Measurements from ENCODE around the gene CASP2. TPM values are rescaled to one million over a fixed set of nuclear protein-coding genes. Genes with fewer than 3 reads are reported as not detected.
A peak's percentile ranks its signal among the peaks of the same experiment; 100 is the strongest.

The CASP2 gene
- total RNA-seq, 1 experiment from 2014 or later, result 65.3 TPM

DNA sequence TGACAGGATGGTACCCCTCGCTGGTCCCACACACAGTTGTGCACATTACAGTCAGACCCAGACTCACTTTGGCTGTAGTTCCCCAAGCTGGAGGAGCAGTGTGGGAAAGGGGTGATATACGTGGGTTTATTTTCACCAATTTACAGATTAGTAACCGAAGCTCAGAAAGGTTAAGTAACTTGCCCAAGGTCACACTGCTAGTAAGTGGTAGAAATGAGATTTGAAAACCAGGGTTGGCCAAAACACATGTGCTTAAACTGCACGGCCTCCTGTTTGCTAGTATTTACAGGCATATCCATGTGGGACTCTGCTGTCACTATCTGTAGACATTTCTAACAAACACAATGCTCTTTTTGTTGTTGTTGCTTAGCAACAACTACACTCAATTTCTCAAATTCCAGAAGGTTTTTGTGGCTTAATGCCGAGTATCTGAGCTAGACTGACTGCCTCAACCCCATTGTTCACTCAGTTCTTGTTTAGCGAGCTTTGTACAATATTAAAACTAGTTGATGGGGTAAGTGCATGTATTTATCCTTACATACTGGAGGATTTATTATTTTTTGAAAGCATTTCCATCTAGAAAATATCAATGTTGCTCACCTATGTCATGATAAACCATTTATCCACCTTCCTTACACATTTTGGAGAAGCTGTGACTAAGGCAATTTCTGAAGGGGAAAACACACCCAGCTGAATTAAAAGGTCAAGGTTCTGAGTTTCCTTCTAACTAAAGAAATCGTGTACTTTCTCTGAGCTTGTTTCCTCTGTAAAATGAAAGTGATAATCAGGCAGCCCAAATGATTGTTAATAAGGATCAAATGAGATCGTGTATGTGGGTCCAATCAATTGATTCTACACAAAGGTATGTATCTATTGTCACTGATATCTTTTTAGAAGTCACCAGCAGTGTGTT is 8.7 kb upstream of the CASP2 start:
- Histone ChIP-seq H3K4me1 (ENCODE audit: insufficient read depth, low read length) (peaks cover 2% of the 10 kb centered on the region; the same call in 1 of the 2 replicates), H3K79me2 (ENCODE audit: insufficient read depth, low read length) (no peaks in the 10 kb centered on the region), H4K8ac (replicated peaks; ENCODE audit: insufficient read length, low read depth, low read length) (no peak overlapping the region), H4K5ac (ENCODE audit: insufficient read length, low read depth, low read length) (no peak overlapping the region), H3K27ac (ENCODE audit: insufficient read length, low read depth, low read length) (no peak overlapping the region), H3T11ph (ENCODE audit: low read length) (no peak overlapping the region), H4K20me1 (ENCODE audit: control insufficient read depth, insufficient read depth, insufficient read length) (no peaks in the 10 kb centered on the region), H2AFZ (ENCODE audit: low read length) (no peak overlapping the region), H4K91ac (ENCODE audit: insufficient read length, low read depth, low read length) (no peak overlapping the region), H2BK120ac (ENCODE audit: low read depth, low read length, poor library complexity, severe bottlenecking) (no peak overlapping the region), H2AK5ac (ENCODE audit: insufficient read length, low read length) (no peak overlapping the region), H3K4me2 (ENCODE audit: insufficient read depth, insufficient read length, low read length) (no peak overlapping the region), H3K4ac (ENCODE audit: low read depth, low read length) (no peak overlapping the region), H3K23ac (ENCODE audit: insufficient read length, low read depth, low read length) (no peak overlapping the region), H3K23me2 (ENCODE audit: insufficient read length, low read depth, low read length, poor library complexity, severe bottlenecking) (no peaks in the 10 kb centered on the region), H3K9ac (ENCODE audit: extremely low read depth, insufficient read length, low read length) (no peak overlapping the region), H3K56ac (ENCODE audit: insufficient read length, low read depth, low read length) (no peak overlapping the region), H3K79me1 (ENCODE audit: insufficient read depth, low read depth, low read length, poor library complexity, severe bottlenecking) (no peaks in the 10 kb centered on the region), H2BK5ac (ENCODE audit: insufficient read length, low read length) (no peak overlapping the region), H3K18ac (ENCODE audit: insufficient read length, low read depth, low read length) (no peak overlapping the region), H3K27me3 (ENCODE audit: insufficient read depth, low read length) (no peaks in the 10 kb centered on the region), H2BK12ac (ENCODE audit: insufficient read length, low read depth, low read length) (no peak overlapping the region), H2BK15ac (ENCODE audit: low read depth, low read length) (no peak overlapping the region), H2BK20ac (ENCODE audit: low read depth, low read length, poor library complexity, severe bottlenecking) (no peak overlapping the region), H3K14ac (ENCODE audit: insufficient read depth, low read length) (no peak overlapping the region), H3K9me3 (ENCODE audit: control insufficient read depth, low read depth, low read length) (no peaks in the 10 kb centered on the region)
- H3K4me1 Mint-ChIP-seq, result peaks cover 16 to 18% of the 10 kb centered on the region in 2 experiments
- H3K27me3 Mint-ChIP-seq (ENCODE audit: low read depth), result peaks cover 23% of the 10 kb centered on the region
- TF ChIP-seq, protein P1, sequence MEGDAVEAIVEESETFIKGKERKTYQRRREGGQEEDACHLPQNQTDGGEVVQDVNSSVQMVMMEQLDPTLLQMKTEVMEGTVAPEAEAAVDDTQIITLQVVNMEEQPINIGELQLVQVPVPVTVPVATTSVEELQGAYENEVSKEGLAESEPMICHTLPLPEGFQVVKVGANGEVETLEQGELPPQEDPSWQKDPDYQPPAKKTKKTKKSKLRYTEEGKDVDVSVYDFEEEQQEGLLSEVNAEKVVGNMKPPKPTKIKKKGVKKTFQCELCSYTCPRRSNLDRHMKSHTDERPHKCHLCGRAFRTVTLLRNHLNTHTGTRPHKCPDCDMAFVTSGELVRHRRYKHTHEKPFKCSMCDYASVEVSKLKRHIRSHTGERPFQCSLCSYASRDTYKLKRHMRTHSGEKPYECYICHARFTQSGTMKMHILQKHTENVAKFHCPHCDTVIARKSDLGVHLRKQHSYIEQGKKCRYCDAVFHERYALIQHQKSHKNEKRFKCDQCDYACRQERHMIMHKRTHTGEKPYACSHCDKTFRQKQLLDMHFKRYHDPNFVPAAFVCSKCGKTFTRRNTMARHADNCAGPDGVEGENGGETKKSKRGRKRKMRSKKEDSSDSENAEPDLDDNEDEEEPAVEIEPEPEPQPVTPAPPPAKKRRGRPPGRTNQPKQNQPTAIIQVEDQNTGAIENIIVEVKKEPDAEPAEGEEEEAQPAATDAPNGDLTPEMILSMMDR (conservative IDR thresholded peaks at IDR 0.05), result no peak
- H3K9me3 Mint-ChIP-seq, result no peaks in the 10 kb centered on the region
- no peaks in the 10 kb centered on the region for H3K36me3 Mint-ChIP-seq (ENCODE audit: insufficient read depth in 1 of 3, low read depth in 3 of 3)
- DNase-seq, result no peak
- no CpG with 5 or more reads among the region's 8 CpGs for WGBS (ENCODE audit: extremely low coverage, insufficient read length, low lambda C conversion rate)
- peak overlapping the region in 1 of 3 experiments; percentile 65; a peak in 2 of 7 replicates for H3K27ac Mint-ChIP-seq
- no peak overlapping the region for H3K4me3 Mint-ChIP-seq
